GM20000 (cell line): ENCODE measurements around the gene DUOX1.

ENCODE experiments used
- DNase-seq: peaks from one replicate; pipeline ENCODE4 v3.0.0; 2012; ENCODE audit warnings: low spot score
- CTCF ChIP-seq: IDR thresholded peaks from 2 replicates; pipeline ENCODE4 v1.5.1; 2012; ENCODE audit warnings: mild to moderate bottlenecking, control low read depth; ENCODE audit errors: extremely low read depth, missing control alignments

Gene DUOX1

GRCh38 chr15:45126535-45127158 is 3.1 kb upstream of the DUOX1 start:
- no peak for DNase-seq
- peak; percentile 60 for TF ChIP-seq CTCF

GRCh38 chr15:45128971-45129639 is 689 bp upstream of the DUOX1 start:
- TF ChIP-seq CTCF: no peak
- DNase-seq: no peak

- no peak for DNase-seq
- no peak for TF ChIP-seq CTCF
These were observed 652 bp downstream of the DUOX1 start for GRCh38 chr15:45130291-45131000.

GRCh38 chr15:45131510-45131909 is 1.7 kb downstream of the DUOX1 start:
- no peak for DNase-seq
- no peak for TF ChIP-seq CTCF

- no peak for TF ChIP-seq CTCF
- no peak for DNase-seq
These were observed 3.2 kb downstream of the DUOX1 start for GRCh38 chr15:45132844-45133560.

GRCh38 chr15:45133561-45133920 is 3.7 kb downstream of the DUOX1 start:
- TF ChIP-seq CTCF: no peak
- no peak for DNase-seq

GRCh38 chr15:45134046-45134445 is 4.3 kb downstream of the DUOX1 start:
- TF ChIP-seq CTCF: no peak
- no peak for DNase-seq
